ENCODE data around the gene PSMC3IP. TPM values are rescaled to one million over a fixed set of nuclear protein-coding genes. Genes with fewer than 3 reads are reported as not detected.

The PSMC3IP gene
- total and polyA plus RNA-seq, 10 donors, result 1.9 to 5.6 (median 3.8) TPM

GRCh38 chr17:42609182-42609813 is 31.8 kb upstream of the PSMC3IP start, which contains the start of the genes RETREG3 and TUBG1:
Gene RETREG3, minus strand, starts transcription at chr17:42609374. Its CDS starts 50 bp downstream, at chr17:42609324.
Gene TUBG1, plus strand, starts transcription at chr17:42609683. Its CDS starts 55 bp downstream, at chr17:42609738.
- H3K4me1 ChIP-seq, result peaks cover 26 to 61% (median 49%) of the 10 kb centered on the region in 6 donors
- WGBS, 5 donors, result 0 to 1% (median 0%) methylated on average over 41 to 66 of the region's 66 CpGs

GRCh38 chr17:42608305-42609181 is 31.0 kb upstream of the PSMC3IP start:
- no peak for DNase-seq
- Histone ChIP-seq H3K9me3 (no peaks in the 10 kb centered on the region), H3K27me3 (replicated peaks in 1 of 7) (no peaks in the 10 kb centered on the region), H3K36me3 (peaks cover 0 to 39% (median 17%) of the 10 kb centered on the region in 6 donors), H3K27ac (peak overlapping the region; percentile 88 to 99 (median 94)), H3K4me1 (peaks cover 31 to 69% (median 55%) of the 10 kb centered on the region in 6 donors), H3K4me3 (peak overlapping the region; percentile 74 to 89 (median 84))
- TF ChIP-seq POLR2A (IDR thresholded peaks at IDR 0.05) (no peak), POLR2AphosphoS5 (IDR thresholded peaks at IDR 0.05) (no peak), CTCF (IDR thresholded peaks at IDR 0.05 in 8 of 11, conservative IDR thresholded peaks at IDR 0.05 in 3 of 11) (peak in 3 of 11 experiments; percentile 10 to 58 (median 26))
- WGBS, 5 donors, result 0 to 1% (median 0%) methylated on average over 30 of the region's 30 CpGs
- intact Hi-C loops (cut with DNase I; ENCODE audit: low total_unique reads), result loop anchor here (5.0 kb wide), 1 partner anchor 69 kb away; the partner anchor contains the start of gene PLEKHH3

More at GRCh38 chr17:42609182-42609813, 31.8 kb upstream of the PSMC3IP start, which contains the start of the genes RETREG3 and TUBG1:
- intact Hi-C loops (cut with DNase I; ENCODE audit: low total_unique reads), result loop anchor here (5.0 kb wide), 1 partner anchor 68 kb away; the partner anchor contains the start of gene PLEKHH3
- DNase-seq, result peak; percentile 100
- Histone ChIP-seq H3K27ac (peak within 1 kb of the TSS; percentile 88 to 99 (median 94)), H3K9me3 (no peaks in the 10 kb centered on the region), H3K36me3 (peaks cover 0 to 41% (median 25%) of the 10 kb centered on the region in 6 donors), H3K27me3 (replicated peaks in 1 of 7) (no peaks in the 10 kb centered on the region), H3K4me3 (peak within 1 kb of the TSS; percentile 74 to 89 (median 84))
- peak; percentile 61 to 89 (median 88) for TF ChIP-seq POLR2A (IDR thresholded peaks at IDR 0.05)
- TF ChIP-seq CTCF (IDR thresholded peaks at IDR 0.05 in 8 of 11, conservative IDR thresholded peaks at IDR 0.05 in 3 of 11), result peak in 6 of 11 experiments; percentile 15 to 43 (median 28)
- TF ChIP-seq POLR2AphosphoS5 (IDR thresholded peaks at IDR 0.05), result peak; percentile 97 to 98 (median 98)

GRCh38 chr17:42607769-42608168 is 30.2 kb upstream of the PSMC3IP start:
- H3K9me3 ChIP-seq, result no peaks in the 10 kb centered on the region
- no peaks in the 10 kb centered on the region for H3K27me3 ChIP-seq (replicated peaks in 1 of 7)
- peaks cover 0 to 39% (median 10%) of the 10 kb centered on the region in 6 donors for H3K36me3 ChIP-seq
- H3K4me3 ChIP-seq, result peak overlapping the region; percentile 74 to 89 (median 84)
- 56 to 84% (median 65%) methylated on average over 3 of the region's 3 CpGs for WGBS, 5 donors
- TF ChIP-seq POLR2AphosphoS5 (IDR thresholded peaks at IDR 0.05) (no peak), CTCF (IDR thresholded peaks at IDR 0.05 in 8 of 11, conservative IDR thresholded peaks at IDR 0.05 in 3 of 11) (no peak), POLR2A (IDR thresholded peaks at IDR 0.05) (no peak)
- H3K27ac ChIP-seq, result peak overlapping the region in 6 of 8 donors; percentile 91 to 99 (median 96)
- intact Hi-C loops (cut with DNase I; ENCODE audit: low total_unique reads), result loop anchor here (5.0 kb wide), 1 partner anchor 70 kb away; the partner anchor contains the start of gene PLEKHH3
- peaks cover 34 to 76% (median 63%) of the 10 kb centered on the region in 6 donors for H3K4me1 ChIP-seq
- DNase-seq, result no peak
